ENCODE measurements around the gene CLDN5. TPM values are rescaled to one million over a fixed set of nuclear protein-coding genes. Genes with fewer than 3 reads are reported as not detected.

Gene CLDN5
- total and polyA plus RNA-seq, 2 of the 8 experiments (the other 6 are each of a cell fraction or from before 2014, with no cell fraction given), result 1.2 to 1.6 TPM

DNA sequence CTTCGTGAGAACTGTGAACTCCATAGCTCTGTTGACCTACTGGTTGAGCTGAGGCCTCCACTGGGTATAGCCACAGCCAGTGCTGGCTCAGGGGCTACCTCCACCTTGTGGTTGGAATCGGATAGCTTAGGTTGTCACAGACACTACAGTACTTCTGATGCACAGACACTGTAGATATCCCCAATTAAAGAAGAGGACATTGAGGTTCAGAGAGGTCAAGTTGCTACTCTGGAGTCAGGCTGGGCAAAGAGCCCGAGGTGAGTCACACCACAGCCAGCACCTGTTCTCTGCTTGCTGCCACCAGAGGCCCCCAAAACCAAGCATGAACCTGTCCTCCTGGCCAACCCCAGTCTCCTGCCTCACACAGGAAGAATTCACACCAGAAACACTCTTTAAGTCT, 50.6 kb downstream of the CLDN5 start:
- WGBS, 2 experiments (ENCODE audit: extremely low coverage in 1 of 2, insufficient coverage in 1 of 2, insufficient read length in 1 of 2, insufficient replicate concordance in 2 of 2, low coverage in 1 of 2, low lambda C conversion rate in 2 of 2, missing lambda C conversion rate in 1 of 2), result 87% methylated on average over 3 of the region's 3 CpGs; no CpG with 5 or more reads in 1 of the 2 experiments
- no peak for DNase-seq (ENCODE audit: low read depth in 1 of 2, low spot score in 2 of 2)
- Histone ChIP-seq H4K20me1 (replicated peaks in 1 of 2; ENCODE audit: control insufficient read depth in 1 of 2, insufficient read depth in 2 of 2, low read length in 2 of 2) (peaks cover 4 to 32% of the 10 kb centered on the region in 2 experiments), H2AFZ (ENCODE audit: low read length) (no peak overlapping the region), H2BK12ac (ENCODE audit: low read depth, low read length) (no peak overlapping the region), H3K23me2 (ENCODE audit: low read depth, low read length) (peaks cover 7% of the 10 kb centered on the region; the same call in 1 of the 2 replicates), H2BK120ac (replicated peaks; ENCODE audit: low read depth, low read length) (no peak overlapping the region), H3K4ac (replicated peaks; ENCODE audit: insufficient read length, low read depth, low read length) (no peak overlapping the region), H3K4me2 (ENCODE audit: insufficient read depth in 1 of 2, low read depth in 2 of 2, low read length in 2 of 2) (no peak overlapping the region), H3K4me3 (ENCODE audit: extremely low read depth in 1 of 4, insufficient read depth in 2 of 4, low read depth in 3 of 4, low read length in 4 of 4) (no peak overlapping the region), H3K4me1 (replicated peaks in 1 of 4; ENCODE audit: control insufficient read depth in 3 of 4, insufficient read depth in 4 of 4, low read length in 3 of 4) (peaks cover 0 to 4% (median 1%) of the 10 kb centered on the region in 4 experiments; a peak in 2 of 7 replicates), H3K27me3 (replicated peaks in 1 of 4; ENCODE audit: control insufficient read depth in 3 of 4, extremely low read depth in 1 of 4, insufficient read depth in 3 of 4, low read length in 3 of 4) (no peaks in the 10 kb centered on the region), H3K27ac (ENCODE audit: low read depth, low read length) (no peak overlapping the region), H3K18ac (ENCODE audit: extremely low read depth, low read length) (no peak overlapping the region), H3K79me2 (ENCODE audit: control insufficient read depth in 1 of 2, insufficient read depth in 2 of 2, low read length in 2 of 2) (peaks cover 3 to 36% of the 10 kb centered on the region in 2 experiments; a peak in 2 of 4 replicates), H3K14ac (ENCODE audit: insufficient read length) (no peak overlapping the region), H2BK20ac (ENCODE audit: low read length) (no peak overlapping the region), H2BK5ac (ENCODE audit: low read depth, low read length) (no peak overlapping the region), H4K5ac (ENCODE audit: insufficient read length, low read depth, low read length) (no peak overlapping the region), H3K56ac (replicated peaks; ENCODE audit: insufficient read length, low read depth, low read length) (no peak overlapping the region), H3K36me3 (ENCODE audit: control insufficient read depth in 2 of 4, insufficient read depth in 4 of 4, low read length in 3 of 4) (peaks cover 20 to 36% (median 26%) of the 10 kb centered on the region in 4 experiments; a peak in 7 of 8 replicates), H2BK15ac (ENCODE audit: low read length) (no peak overlapping the region), H3K9ac (replicated peaks in 1 of 4; ENCODE audit: extremely low read depth in 1 of 4, low read depth in 3 of 4, low read length in 3 of 4) (no peak overlapping the region), H3K9me3 (ENCODE audit: insufficient read depth in 2 of 2, low read depth in 1 of 2, low read length in 1 of 2) (no peaks in the 10 kb centered on the region), H3K23ac (ENCODE audit: insufficient read length) (no peak overlapping the region), H4K91ac (replicated peaks; ENCODE audit: insufficient read length, low read length) (no peak overlapping the region), H3K79me1 (ENCODE audit: low read depth, low read length) (peaks cover 7% of the 10 kb centered on the region), H2AK5ac (ENCODE audit: low read depth, low read length) (no peak overlapping the region), H4K8ac (ENCODE audit: extremely low read depth, insufficient read depth, low read length) (no peak overlapping the region)
- no peak for TF ChIP-seq EZH2 (IDR thresholded peaks at IDR 0.05; ENCODE audit: low read depth, low read length, severe bottlenecking)
- TF ChIP-seq, protein P1, sequence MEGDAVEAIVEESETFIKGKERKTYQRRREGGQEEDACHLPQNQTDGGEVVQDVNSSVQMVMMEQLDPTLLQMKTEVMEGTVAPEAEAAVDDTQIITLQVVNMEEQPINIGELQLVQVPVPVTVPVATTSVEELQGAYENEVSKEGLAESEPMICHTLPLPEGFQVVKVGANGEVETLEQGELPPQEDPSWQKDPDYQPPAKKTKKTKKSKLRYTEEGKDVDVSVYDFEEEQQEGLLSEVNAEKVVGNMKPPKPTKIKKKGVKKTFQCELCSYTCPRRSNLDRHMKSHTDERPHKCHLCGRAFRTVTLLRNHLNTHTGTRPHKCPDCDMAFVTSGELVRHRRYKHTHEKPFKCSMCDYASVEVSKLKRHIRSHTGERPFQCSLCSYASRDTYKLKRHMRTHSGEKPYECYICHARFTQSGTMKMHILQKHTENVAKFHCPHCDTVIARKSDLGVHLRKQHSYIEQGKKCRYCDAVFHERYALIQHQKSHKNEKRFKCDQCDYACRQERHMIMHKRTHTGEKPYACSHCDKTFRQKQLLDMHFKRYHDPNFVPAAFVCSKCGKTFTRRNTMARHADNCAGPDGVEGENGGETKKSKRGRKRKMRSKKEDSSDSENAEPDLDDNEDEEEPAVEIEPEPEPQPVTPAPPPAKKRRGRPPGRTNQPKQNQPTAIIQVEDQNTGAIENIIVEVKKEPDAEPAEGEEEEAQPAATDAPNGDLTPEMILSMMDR (IDR thresholded peaks at IDR 0.05; ENCODE audit: control extremely low read depth in 1 of 3, insufficient read depth in 1 of 3, low read depth in 1 of 3, low read length in 3 of 3), result peak in 1 of 3 experiments; percentile 20; a peak in 1 of 4 replicates
- ChIA-PET POLR2A (ENCODE audit: partially characterized antibody) (interaction anchor here (0.7 to 0.9 kb wide), 2 partner anchors 26 to 41 kb away, joined by 3 to 4 read pairs; partner anchors contain the start of genes C22orf39, HIRA and MRPL40), CTCF (ENCODE audit: partially characterized antibody) (interaction anchor here (0.5 to 3.4 kb wide), 15 partner anchors 9 to 294 kb away, joined by 3 to 34 read pairs (median 4); partner anchors contain the start of gene SLC25A1)
- no peak for FAIRE-seq

All from H1 (cell line).